Esophagus muscularis mucosa (tissue), 4 donors: ENCODE results near the gene CAPRIN2.

Experiments used
- CTCF ChIP-seq, 3 experiments: fragments of 200-600 bp in 2 of 3; fragments of 450-650 bp in 1 of 3; sonication (generic) in 2 of 3; IDR thresholded peaks; one replicate each; pipeline ENCODE4 v1.5.1; 2017 to 2019; ENCODE audit warnings: antibody characterized with exemption in 3 of 3, mild to moderate bottlenecking in 2 of 3, moderate library complexity in 1 of 3
- EP300 ChIP-seq: sonication (generic); formaldehyde crosslinking; IDR thresholded peaks from one replicate; pipeline ENCODE4 v1.6.1; 2017; ENCODE audit warnings: antibody characterized with exemption
- POLR2A ChIP-seq: fragments of 450-650 bp; IDR thresholded peaks from one replicate; pipeline ENCODE4 v1.6.1; 2017; ENCODE audit warnings: antibody characterized with exemption, moderate library complexity, mild to moderate bottlenecking, low read depth
- POLR2AphosphoS5 ChIP-seq, 2 donors: sonication (generic); formaldehyde crosslinking; IDR thresholded peaks; one replicate each; pipeline ENCODE4 v1.6.1; 2017; ENCODE audit warnings: antibody characterized with exemption in 2 of 2

- TF ChIP-seq CTCF (IDR thresholded peaks at IDR 0.05) (no peak), POLR2A (no peak), POLR2AphosphoS5 (IDR thresholded peaks at IDR 0.05) (no peak), EP300 (no peak)
These were observed 63.5 kb downstream of the CAPRIN2 start for GRCh38 chr12:30691122-30691879.
